Esophagus muscularis mucosa (tissue), 4 donors: ENCODE data around the gene CTAGE6.
"Not testable (repeated sequence)": the region's sequence is repeated elsewhere in the genome, so short reads cannot be mapped to it uniquely, and the experiment has no call there.

Experiments
- CTCF ChIP-seq, 3 experiments: fragments of 200-600 bp in 2 of 3; fragments of 450-650 bp in 1 of 3; sonication (generic) in 2 of 3; IDR thresholded peaks; one replicate each; pipeline ENCODE4 v1.5.1; 2017 to 2019; ENCODE audit warnings: antibody characterized with exemption in 3 of 3, mild to moderate bottlenecking in 2 of 3, moderate library complexity in 1 of 3
- EP300 ChIP-seq: sonication (generic); formaldehyde crosslinking; IDR thresholded peaks from one replicate; pipeline ENCODE4 v1.6.1; 2017; ENCODE audit warnings: antibody characterized with exemption
- POLR2A ChIP-seq: fragments of 450-650 bp; IDR thresholded peaks from one replicate; pipeline ENCODE4 v1.6.1; 2017; ENCODE audit warnings: antibody characterized with exemption, moderate library complexity, mild to moderate bottlenecking, low read depth
- POLR2AphosphoS5 ChIP-seq, 2 donors: sonication (generic); formaldehyde crosslinking; IDR thresholded peaks; one replicate each; pipeline ENCODE4 v1.6.1; 2017; ENCODE audit warnings: antibody characterized with exemption in 2 of 2

- TF ChIP-seq CTCF (IDR thresholded peaks at IDR 0.05); EP300; POLR2AphosphoS5 (IDR thresholded peaks at IDR 0.05); POLR2A: not testable (repeated sequence)
These were observed 49.2 kb upstream of the CTAGE6 start for GRCh38 chr7:143806664-143807071.
